Uterus (tissue), 4 donors: ENCODE measurements around the gene NR2F2. TPM values are rescaled to one million over a fixed set of nuclear protein-coding genes. Genes with fewer than 3 reads are reported as not detected.
A peak's percentile ranks its signal among the peaks of the same experiment; 100 is the strongest.

Experiments
- DNase-seq, 2 donors: peaks; one replicate each; pipeline ENCODE4 v3.0.0-alpha.2; 2019 to 2020
- H3K27ac ChIP-seq, 2 donors: fragments of 200-600 bp; sonication (generic); 1 replicate in 1 of 2; 2 replicates in 1 of 2; pipeline ENCODE4 v1.5.1; 2016 to 2018
- H3K27me3 ChIP-seq, 2 donors: fragments of 200-600 bp; sonication (generic); one replicate each; pipeline ENCODE4 v1.5.1; 2018 to 2019; ENCODE audit warnings: control low read depth in 1 of 2
- H3K36me3 ChIP-seq, 2 donors: fragments of 200-600 bp; sonication (generic); one replicate each; pipeline ENCODE4 v1.5.1; 2019; ENCODE audit warnings: control low read depth in 1 of 2
- H3K4me1 ChIP-seq, 2 donors: fragments of 200-600 bp; sonication (generic); one replicate each; pipeline ENCODE4 v1.5.1; 2018 to 2019; ENCODE audit warnings: control low read depth in 1 of 2
- H3K4me3 ChIP-seq, 2 donors: fragments of 200-600 bp; sonication (generic); 1 replicate in 1 of 2; 2 replicates in 1 of 2; pipeline ENCODE4 v1.5.1; 2018 to 2019; ENCODE audit warnings: mild to moderate bottlenecking in 1 of 2
- H3K9me3 ChIP-seq, 2 donors: fragments of 200-600 bp; sonication (generic); one replicate each; pipeline ENCODE4 v1.5.1; 2019; ENCODE audit warnings: control low read depth in 1 of 2
- POLR2A ChIP-seq, 2 donors: fragments of 450-650 bp; IDR thresholded peaks; one replicate each; pipeline ENCODE4 v1.6.1; 2016; ENCODE audit warnings: antibody characterized with exemption in 2 of 2, mild to moderate bottlenecking in 1 of 2, moderate library complexity in 1 of 2
- intact Hi-C: fragments of 100-400 bp; cut with DNase I; formaldehyde crosslinking; loops from one replicate; pipeline ENCODE4 v1.15.1; 2023; ENCODE audit warnings: low total_unique reads
- total RNA-seq, 4 donors: library from RNA; depleted of rRNA in 3 of 4; stranded (reverse); fragments of >200 nt in 3 of 4; gene quantifications; one replicate each; pipeline versions ENCODE4 v1.1.0 to v1.2.4, GENCODE V29; 2014 to 2023
- TF ChIP-seq, protein P1 (sequence below), 4 experiments: fragments of 200-600 bp in 2 of 4; fragments of 450-650 bp in 2 of 4; sonication (generic) in 2 of 4; IDR thresholded peaks; one replicate each; pipeline ENCODE4 v1.5.1; 2016 to 2019; ENCODE audit warnings: antibody characterized with exemption in 4 of 4, mild to moderate bottlenecking in 2 of 4, moderate library complexity in 1 of 4
- donor health status: DM: yes; HTN: yes; CAD: no.

The NR2F2 gene
- total RNA-seq, 4 donors from 2014 or later: 23.6 to 255 (median 51.9) TPM

DNA sequence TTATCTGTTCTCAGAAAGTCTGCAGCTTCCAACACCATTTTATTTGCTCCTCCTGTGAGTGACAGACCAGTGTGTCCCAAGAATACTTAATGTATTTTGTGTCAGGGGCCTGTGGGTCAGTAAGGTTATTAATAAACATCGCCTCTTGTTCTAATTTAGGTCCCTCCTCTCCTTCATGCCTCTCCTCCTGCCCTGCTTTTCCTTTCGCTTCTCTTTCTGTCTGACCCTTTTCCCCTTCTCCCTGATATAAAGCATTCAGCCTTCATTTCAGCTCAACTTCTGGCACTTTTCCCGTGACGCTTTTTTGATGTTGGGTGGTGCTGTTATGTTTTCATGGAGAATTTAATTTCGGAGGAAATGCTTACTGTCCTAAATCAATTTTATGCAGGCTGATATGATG lies 29.7 kb upstream of the NR2F2 start:
- TF ChIP-seq, protein P1, sequence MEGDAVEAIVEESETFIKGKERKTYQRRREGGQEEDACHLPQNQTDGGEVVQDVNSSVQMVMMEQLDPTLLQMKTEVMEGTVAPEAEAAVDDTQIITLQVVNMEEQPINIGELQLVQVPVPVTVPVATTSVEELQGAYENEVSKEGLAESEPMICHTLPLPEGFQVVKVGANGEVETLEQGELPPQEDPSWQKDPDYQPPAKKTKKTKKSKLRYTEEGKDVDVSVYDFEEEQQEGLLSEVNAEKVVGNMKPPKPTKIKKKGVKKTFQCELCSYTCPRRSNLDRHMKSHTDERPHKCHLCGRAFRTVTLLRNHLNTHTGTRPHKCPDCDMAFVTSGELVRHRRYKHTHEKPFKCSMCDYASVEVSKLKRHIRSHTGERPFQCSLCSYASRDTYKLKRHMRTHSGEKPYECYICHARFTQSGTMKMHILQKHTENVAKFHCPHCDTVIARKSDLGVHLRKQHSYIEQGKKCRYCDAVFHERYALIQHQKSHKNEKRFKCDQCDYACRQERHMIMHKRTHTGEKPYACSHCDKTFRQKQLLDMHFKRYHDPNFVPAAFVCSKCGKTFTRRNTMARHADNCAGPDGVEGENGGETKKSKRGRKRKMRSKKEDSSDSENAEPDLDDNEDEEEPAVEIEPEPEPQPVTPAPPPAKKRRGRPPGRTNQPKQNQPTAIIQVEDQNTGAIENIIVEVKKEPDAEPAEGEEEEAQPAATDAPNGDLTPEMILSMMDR (IDR thresholded peaks at IDR 0.05): no peak
- no peak for TF ChIP-seq POLR2A (IDR thresholded peaks at IDR 0.05)
- Histone ChIP-seq H3K27me3 (no peaks in the 10 kb centered on the region), H3K36me3 (no peaks in the 10 kb centered on the region), H3K4me3 (peak overlapping the region in 1 of 2 donors; percentile 19), H3K4me1 (no peaks in the 10 kb centered on the region), H3K27ac (peak overlapping the region; percentile 67 to 71), H3K9me3 (peaks cover 0 to 9% of the 10 kb centered on the region in 2 donors)
- intact Hi-C loops: no loop called here
- DNase-seq: peak in 1 of 2 donors; percentile 42

DNA sequence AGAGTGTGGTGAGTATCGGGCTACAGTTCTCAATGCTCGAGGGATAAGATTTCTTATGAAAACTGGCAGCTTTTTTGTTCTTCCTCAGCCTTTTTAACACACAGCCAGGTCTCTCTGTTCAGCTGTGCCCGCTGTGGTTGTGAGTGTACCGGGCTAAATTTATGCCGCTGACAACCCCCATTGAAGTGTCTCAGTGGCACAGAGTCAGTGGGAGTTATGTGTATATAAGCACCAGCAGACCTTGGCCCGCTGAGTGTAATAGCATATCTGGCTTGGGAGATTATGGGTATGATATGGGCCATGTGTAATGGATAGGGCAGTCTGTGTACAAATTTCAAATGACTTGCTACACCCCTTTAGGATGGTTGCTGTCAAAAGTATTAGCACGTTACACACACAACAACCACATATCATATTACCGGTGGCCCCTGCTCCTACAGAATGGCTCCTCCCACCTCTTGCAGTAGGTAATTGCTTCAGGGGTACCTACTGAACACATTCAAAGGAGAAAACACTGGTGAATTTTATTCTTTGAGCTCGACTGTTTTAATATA lies 26.9 kb upstream of the NR2F2 start:
- H3K27me3 ChIP-seq: no peaks in the 10 kb centered on the region
- H3K4me3 ChIP-seq: no peak overlapping the region
- DNase-seq: no peak
- H3K36me3 ChIP-seq: no peaks in the 10 kb centered on the region
- peaks cover 0 to under 1% of the 10 kb centered on the region in 2 donors for H3K9me3 ChIP-seq
- no peaks in the 10 kb centered on the region for H3K4me1 ChIP-seq
- TF ChIP-seq, protein P1 (IDR thresholded peaks at IDR 0.05): no peak
- TF ChIP-seq POLR2A (IDR thresholded peaks at IDR 0.05): no peak
- intact Hi-C loops: no loop called here
- peak overlapping the region in 1 of 2 donors; percentile 20 for H3K27ac ChIP-seq

DNA sequence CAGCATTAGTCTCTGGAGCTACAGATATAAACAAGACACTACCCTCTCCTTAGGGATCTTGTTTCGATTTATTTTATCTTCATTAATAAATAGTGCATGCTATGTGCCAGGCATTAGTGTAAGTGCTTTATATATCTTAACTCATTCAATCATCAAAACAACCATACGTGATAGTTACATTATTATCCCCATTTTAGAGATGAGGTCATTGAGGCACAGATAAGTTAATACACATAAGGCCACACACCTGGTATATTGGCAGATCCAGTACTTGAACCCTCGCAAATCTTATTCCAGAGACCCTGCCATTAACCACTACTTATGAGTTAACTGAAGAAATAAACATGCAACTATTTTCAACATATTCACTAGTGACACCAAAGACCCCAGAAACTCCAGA lies 25.7 kb upstream of the NR2F2 start:
- no peak for DNase-seq
- TF ChIP-seq POLR2A (IDR thresholded peaks at IDR 0.05): no peak
- TF ChIP-seq, protein P1 (IDR thresholded peaks at IDR 0.05): no peak
- H3K4me3 ChIP-seq: no peak overlapping the region
- H3K4me1 ChIP-seq: no peaks in the 10 kb centered on the region
- no peaks in the 10 kb centered on the region for H3K9me3 ChIP-seq
- H3K36me3 ChIP-seq: no peaks in the 10 kb centered on the region
- H3K27me3 ChIP-seq: no peaks in the 10 kb centered on the region
- intact Hi-C loops: no loop called here
- no peak overlapping the region for H3K27ac ChIP-seq

DNA sequence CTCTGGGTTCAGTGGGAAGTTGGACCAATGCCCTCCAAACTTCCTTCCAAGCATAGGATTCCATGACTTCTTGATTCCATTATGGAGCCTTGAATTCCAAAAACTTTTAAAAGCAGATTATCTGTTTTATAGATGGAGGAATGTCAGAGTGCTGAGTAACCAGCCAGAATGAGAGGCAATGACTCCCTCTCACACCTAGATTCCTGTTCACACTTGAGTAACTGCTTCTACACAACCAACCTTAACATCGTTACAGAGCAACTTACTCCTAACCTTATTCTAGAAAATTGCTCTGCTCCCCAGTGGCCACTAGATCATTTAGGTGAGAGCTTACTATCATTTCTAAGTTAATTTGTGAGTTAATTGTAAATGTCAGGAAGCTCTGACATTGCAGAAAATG lies 24.2 kb upstream of the NR2F2 start:
- Histone ChIP-seq H3K27ac (no peak overlapping the region), H3K36me3 (no peaks in the 10 kb centered on the region), H3K4me3 (no peak overlapping the region), H3K27me3 (no peaks in the 10 kb centered on the region), H3K4me1 (no peaks in the 10 kb centered on the region), H3K9me3 (no peaks in the 10 kb centered on the region)
- TF ChIP-seq, protein P1 (IDR thresholded peaks at IDR 0.05): no peak
- no peak for TF ChIP-seq POLR2A (IDR thresholded peaks at IDR 0.05)
- intact Hi-C loops: no loop called here
- DNase-seq: no peak

DNA sequence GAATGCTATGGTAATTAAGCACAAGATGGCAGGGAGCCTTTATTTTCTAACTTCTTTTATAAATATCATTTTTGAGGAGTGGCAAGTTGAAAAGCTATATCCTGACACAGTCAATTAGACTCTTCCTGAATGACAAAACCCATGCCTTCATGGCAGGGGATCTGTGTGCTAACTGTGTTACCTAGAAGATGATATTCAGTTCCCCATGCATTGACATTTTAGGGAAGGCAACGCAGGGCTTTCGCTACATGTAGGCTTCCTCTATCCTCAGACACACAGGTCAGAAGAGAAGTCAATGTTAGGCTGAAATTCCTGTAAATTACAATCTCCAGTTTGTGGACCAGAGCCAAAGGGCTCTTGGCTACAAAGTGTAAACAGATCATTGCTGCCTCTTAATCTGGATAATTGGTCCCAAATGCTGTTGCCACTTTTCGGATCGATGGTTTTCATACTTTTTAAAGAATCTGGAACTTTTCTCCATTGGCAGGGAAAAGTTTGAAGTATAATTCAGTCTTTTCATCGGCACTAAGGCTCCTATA lies 22.6 kb upstream of the NR2F2 start:
- Histone ChIP-seq H3K27ac (peak overlapping the region; percentile 46 to 49), H3K4me1 (peaks cover 0 to 6% of the 10 kb centered on the region in 2 donors), H3K36me3 (no peaks in the 10 kb centered on the region), H3K27me3 (no peaks in the 10 kb centered on the region), H3K9me3 (no peaks in the 10 kb centered on the region), H3K4me3 (no peak overlapping the region)
- intact Hi-C loops: no loop called here
- TF ChIP-seq, protein P1 (IDR thresholded peaks at IDR 0.05): no peak
- no peak for TF ChIP-seq POLR2A (IDR thresholded peaks at IDR 0.05)
- DNase-seq: no peak
